SK-N-SH (cell line): ENCODE data around the gene SELENOV. TPM values are rescaled to one million over a fixed set of nuclear protein-coding genes. Genes with fewer than 3 reads are reported as not detected.

Experiments
- CTCF ChIA-PET: fragments of 300-600, 350-600 bp; formaldehyde crosslinking; extraction: SDS; loops from one replicate; lab custom pipeline; 2021; lab: Yijun Ruan, JAX
- POLR2A ChIA-PET: fragments of 350-600 bp; sonication (Branson Sonifier 250); formaldehyde crosslinking; extraction: SDS; loops from one replicate; lab custom pipeline; 2020; ENCODE audit warnings: antibody characterized with exemption, inconsistent platforms; lab: Yijun Ruan, JAX
- DNase-seq: peaks from one replicate; pipeline ENCODE4 v3.0.0; 2012
- H2AFZ ChIP-seq: fragments of 200-600 bp; sonication (generic); 2 replicates; pipeline ENCODE4 v1.8.1; 2016; ENCODE audit warnings: antibody characterized with exemption, mild to moderate bottlenecking, low read depth
- H3F3A ChIP-seq: fragments of 200-600 bp; sonication (generic); replicated peaks from 2 replicates; pipeline ENCODE3; 2016; ENCODE audit warnings: antibody characterized with exemption, mild to moderate bottlenecking; ENCODE audit not compliant: insufficient read depth
- H3K27ac ChIP-seq, 2 experiments: fragments of 200-500 bp in 1 of 2; fragments of 200-600 bp in 1 of 2; sonication (Bioruptor generic) in 1 of 2; sonication (generic), shearing (Covaris generic) in 1 of 2; 2 replicates each; pipeline versions ENCODE4 v1.5.1 to v1.6.1; 2014 to 2016; ENCODE audit warnings: low read depth in 2 of 2, inconsistent platforms in 1 of 2, low read length in 1 of 2, mild to moderate bottlenecking in 1 of 2, mixed read lengths in 1 of 2
- H3K27me3 ChIP-seq: fragments of 200-600 bp; sonication (generic), shearing (Covaris generic); 2 replicates; pipeline ENCODE4 v1.6.1; 2016; ENCODE audit warnings: mixed run types; ENCODE audit not compliant: insufficient read depth
- H3K36me3 ChIP-seq, 2 experiments: fragments of 200-500 bp in 1 of 2; fragments of 200-600 bp in 1 of 2; sonication (Bioruptor generic) in 1 of 2; sonication (generic) in 1 of 2; replicated peaks in 1 of 2; 2 replicates each; pipeline versions ENCODE3 to v1.5.1; 2014 to 2016; ENCODE audit warnings: low read length in 1 of 2, mild to moderate bottlenecking in 1 of 2; ENCODE audit not compliant: insufficient read depth in 2 of 2, control insufficient read depth in 1 of 2
- H3K4me1 ChIP-seq, 2 experiments: fragments of 200-500 bp in 1 of 2; fragments of 200-600 bp in 1 of 2; sonication (Bioruptor generic) in 1 of 2; sonication (generic), shearing (Covaris generic) in 1 of 2; 2 replicates each; pipeline versions ENCODE4 v1.5.1 to v1.6.1; 2014 to 2016; ENCODE audit warnings: low read depth in 1 of 2, low read length in 1 of 2, mixed run types in 1 of 2; ENCODE audit not compliant: insufficient read depth in 2 of 2, control insufficient read depth in 1 of 2
- H3K4me2 ChIP-seq: fragments of 200-600 bp; sonication (generic), shearing (Covaris generic); 2 replicates; pipeline ENCODE4 v1.6.1; 2017; ENCODE audit warnings: mixed run types
- H3K4me3 ChIP-seq, 2 experiments: fragments of 200-500 bp in 1 of 2; fragments of 200-600 bp in 1 of 2; sonication (Bioruptor generic) in 1 of 2; sonication (generic), shearing (Covaris generic) in 1 of 2; 2 replicates each; pipeline versions ENCODE4 v1.5.1 to v1.8.1; 2014 to 2016; ENCODE audit warnings: low read depth in 2 of 2, inconsistent platforms in 1 of 2, low read length in 1 of 2, mild to moderate bottlenecking in 1 of 2, mixed read lengths in 1 of 2, moderate library complexity in 1 of 2
- H3K79me2 ChIP-seq: fragments of 200-600 bp; sonication (generic); 2 replicates; pipeline ENCODE4 v1.8.1; 2017; ENCODE audit warnings: mild to moderate bottlenecking; ENCODE audit not compliant: insufficient read depth
- H3K9ac ChIP-seq: fragments of 200-600 bp; sonication (generic); 2 replicates; pipeline ENCODE4 v1.6.1; 2017; ENCODE audit warnings: mixed run types
- H3K9me2 ChIP-seq: fragments of 200-600 bp; sonication (generic); 2 replicates; pipeline ENCODE4 v1.6.1; 2017; ENCODE audit warnings: mixed run types
- H3K9me3 ChIP-seq: fragments of 200-600 bp; sonication (generic); 2 replicates; pipeline ENCODE4 v1.6.1; 2017; ENCODE audit warnings: mixed run types, mild to moderate bottlenecking, moderate library complexity
- H4K20me1 ChIP-seq: fragments of 200-600 bp; sonication (generic); 2 replicates; pipeline ENCODE4 v1.6.1; 2017; ENCODE audit warnings: mild to moderate bottlenecking, mixed run types; ENCODE audit not compliant: insufficient read depth
- CTCF ChIP-seq: fragments of 200-600 bp; sonication (generic); IDR thresholded peaks from 2 replicates; pipeline ENCODE4 v1.6.1; 2017; ENCODE audit warnings: antibody characterized with exemption, mild to moderate bottlenecking, moderate library complexity
- EP300 ChIP-seq, 2 experiments: IDR thresholded peaks; 2 replicates each; pipeline versions ENCODE4 v1.4.0 to v1.6.1; 2012; ENCODE audit warnings: borderline replicate concordance in 1 of 2, low read depth in 1 of 2, low read length in 1 of 2
- FOSL2 ChIP-seq: IDR thresholded peaks from 2 replicates; pipeline ENCODE4 v1.4.0; 2012; ENCODE audit warnings: low read depth, mild to moderate bottlenecking, moderate library complexity, borderline replicate concordance
- FOXJ3 ChIP-seq: sonication (generic); formaldehyde crosslinking; IDR thresholded peaks from 2 replicates; pipeline ENCODE4 v1.5.1; 2020; ENCODE audit warnings: mild to moderate bottlenecking, missing genetic modification reagents
- FOXM1 ChIP-seq: IDR thresholded peaks from 2 replicates; pipeline ENCODE4 v1.4.0; 2012; ENCODE audit warnings: low read depth, mild to moderate bottlenecking
- GATA2 ChIP-seq: sonication (generic); formaldehyde crosslinking; IDR thresholded peaks from 2 replicates; pipeline ENCODE4 v1.5.0; 2020; ENCODE audit warnings: mild to moderate bottlenecking, missing genetic modification reagents
- MXI1 ChIP-seq: IDR thresholded peaks from 2 replicates; pipeline ENCODE4 v1.6.1; 2012; ENCODE audit warnings: mild to moderate bottlenecking, low read depth, low read length, improper control_type of control experiment
- NFIC ChIP-seq: IDR thresholded peaks from 2 replicates; pipeline ENCODE4 v1.4.0; 2012; ENCODE audit warnings: borderline replicate concordance
- NRF1 ChIP-seq: IDR thresholded peaks from 2 replicates; pipeline ENCODE4 v1.6.1; 2012; ENCODE audit warnings: low read depth, mild to moderate bottlenecking, low read length
- POLR2AphosphoS5 ChIP-seq: IDR thresholded peaks from 2 replicates; pipeline ENCODE4 v1.6.1; 2012; ENCODE audit warnings: low read depth, low read length
- RAD21 ChIP-seq: IDR thresholded peaks from 2 replicates; pipeline ENCODE4 v1.6.1; 2012; ENCODE audit warnings: mild to moderate bottlenecking, low read length
- TAF1 ChIP-seq: IDR thresholded peaks from 2 replicates; pipeline ENCODE4 v1.6.1; 2012; ENCODE audit warnings: low read depth, mild to moderate bottlenecking, low read length, moderate library complexity, borderline replicate concordance
- TEAD4 ChIP-seq: IDR thresholded peaks from 2 replicates; pipeline ENCODE4 v1.4.0; 2012; ENCODE audit warnings: mild to moderate bottlenecking, borderline replicate concordance; ENCODE audit not compliant: insufficient read depth
- USF1 ChIP-seq: IDR thresholded peaks from 2 replicates; pipeline ENCODE4 v1.4.0; 2012; ENCODE audit warnings: low read depth, borderline replicate concordance
- USF2 ChIP-seq: fragments of 150-350 bp; IDR thresholded peaks from 2 replicates; pipeline ENCODE4 v1.6.1; 2017; ENCODE audit warnings: antibody characterized with exemption, low read length, low read depth, borderline replicate concordance
- ZBTB33 ChIP-seq: IDR thresholded peaks from 2 replicates; pipeline ENCODE4 v1.4.0; 2012; ENCODE audit warnings: low read depth, borderline replicate concordance
- WGBS: methylation state at CpG from one replicate; pipeline ENCODE4 v1.1.6; 2017; ENCODE audit warnings: low lambda C conversion rate; 5-methylcytosine and 5-hydroxymethylcytosine counted together
- polyA plus RNA-seq, 3 experiments: library from polyadenylated mRNA; depleted of rRNA; stranded (reverse); fragments of >200 nt; gene quantifications; 2 replicates each; pipeline ENCODE4 v1.2.3, GENCODE V29; 2012
- TF ChIP-seq, protein P1 (sequence below): IDR thresholded peaks from 2 replicates; pipeline ENCODE4 v1.6.1; 2012; ENCODE audit warnings: mild to moderate bottlenecking, low read depth, low read length, moderate library complexity
- TF ChIP-seq, protein P2 (sequence below): IDR thresholded peaks from 2 replicates; pipeline ENCODE4; 2012

Gene SELENOV
- polyA plus RNA-seq, 1 of the 3 experiments (the other 2 are of a cell fraction), result 0.08 TPM

- TF ChIP-seq, protein P1, sequence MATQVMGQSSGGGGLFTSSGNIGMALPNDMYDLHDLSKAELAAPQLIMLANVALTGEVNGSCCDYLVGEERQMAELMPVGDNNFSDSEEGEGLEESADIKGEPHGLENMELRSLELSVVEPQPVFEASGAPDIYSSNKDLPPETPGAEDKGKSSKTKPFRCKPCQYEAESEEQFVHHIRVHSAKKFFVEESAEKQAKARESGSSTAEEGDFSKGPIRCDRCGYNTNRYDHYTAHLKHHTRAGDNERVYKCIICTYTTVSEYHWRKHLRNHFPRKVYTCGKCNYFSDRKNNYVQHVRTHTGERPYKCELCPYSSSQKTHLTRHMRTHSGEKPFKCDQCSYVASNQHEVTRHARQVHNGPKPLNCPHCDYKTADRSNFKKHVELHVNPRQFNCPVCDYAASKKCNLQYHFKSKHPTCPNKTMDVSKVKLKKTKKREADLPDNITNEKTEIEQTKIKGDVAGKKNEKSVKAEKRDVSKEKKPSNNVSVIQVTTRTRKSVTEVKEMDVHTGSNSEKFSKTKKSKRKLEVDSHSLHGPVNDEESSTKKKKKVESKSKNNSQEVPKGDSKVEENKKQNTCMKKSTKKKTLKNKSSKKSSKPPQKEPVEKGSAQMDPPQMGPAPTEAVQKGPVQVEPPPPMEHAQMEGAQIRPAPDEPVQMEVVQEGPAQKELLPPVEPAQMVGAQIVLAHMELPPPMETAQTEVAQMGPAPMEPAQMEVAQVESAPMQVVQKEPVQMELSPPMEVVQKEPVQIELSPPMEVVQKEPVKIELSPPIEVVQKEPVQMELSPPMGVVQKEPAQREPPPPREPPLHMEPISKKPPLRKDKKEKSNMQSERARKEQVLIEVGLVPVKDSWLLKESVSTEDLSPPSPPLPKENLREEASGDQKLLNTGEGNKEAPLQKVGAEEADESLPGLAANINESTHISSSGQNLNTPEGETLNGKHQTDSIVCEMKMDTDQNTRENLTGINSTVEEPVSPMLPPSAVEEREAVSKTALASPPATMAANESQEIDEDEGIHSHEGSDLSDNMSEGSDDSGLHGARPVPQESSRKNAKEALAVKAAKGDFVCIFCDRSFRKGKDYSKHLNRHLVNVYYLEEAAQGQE, result no peak
- no peak for TF ChIP-seq CTCF
- no peak for TF ChIP-seq FOSL2
- TF ChIP-seq FOXJ3 (CRISPR knock-in tag), result no peak
Measured at GRCh38 chr19:39520541-39521484, 5.9 kb downstream of the SELENOV start (continued).

GRCh38 chr19:39524495-39524894 lies 9.6 kb downstream of the SELENOV start:
- H3K27ac ChIP-seq, result no peak overlapping the region
- ChIA-PET POLR2A (no interaction called here), CTCF (interaction anchor here (1.3 to 2.2 kb wide), 4 partner anchors 8 to 84 kb away, joined by 4 to 7 read pairs (median 6); partner anchors contain the start of gene EID2B)
- no peaks in the 10 kb centered on the region for H3K4me1 ChIP-seq
- TF ChIP-seq NFIC, result no peak
- TF ChIP-seq GATA2 (CRISPR knock-in tag), result no peak
- TF ChIP-seq ZBTB33, result no peak
- TF ChIP-seq EP300 (IDR thresholded peaks at IDR 0.05; ENCODE audit: borderline replicate concordance in 1 of 2, low read depth in 1 of 2, low read length in 1 of 2), result no peak
- TF ChIP-seq USF1, result no peak
- no peak for TF ChIP-seq FOXM1
- no peak for TF ChIP-seq POLR2AphosphoS5
- no peak for TF ChIP-seq TAF1
- TF ChIP-seq MXI1, result no peak
- TF ChIP-seq USF2, result no peak
- no peak for TF ChIP-seq NRF1
- TF ChIP-seq RAD21, result no peak
- TF ChIP-seq, protein P2, sequence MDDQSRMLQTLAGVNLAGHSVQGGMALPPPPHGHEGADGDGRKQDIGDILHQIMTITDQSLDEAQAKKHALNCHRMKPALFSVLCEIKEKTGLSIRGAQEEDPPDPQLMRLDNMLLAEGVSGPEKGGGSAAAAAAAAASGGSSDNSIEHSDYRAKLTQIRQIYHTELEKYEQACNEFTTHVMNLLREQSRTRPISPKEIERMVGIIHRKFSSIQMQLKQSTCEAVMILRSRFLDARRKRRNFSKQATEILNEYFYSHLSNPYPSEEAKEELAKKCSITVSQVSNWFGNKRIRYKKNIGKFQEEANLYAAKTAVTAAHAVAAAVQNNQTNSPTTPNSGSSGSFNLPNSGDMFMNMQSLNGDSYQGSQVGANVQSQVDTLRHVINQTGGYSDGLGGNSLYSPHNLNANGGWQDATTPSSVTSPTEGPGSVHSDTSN, result no peak
- no peak for TF ChIP-seq TEAD4
- H3K4me3 ChIP-seq, result no peak overlapping the region
- no peak overlapping the region for H3K9ac ChIP-seq
- no peak overlapping the region for H2AFZ ChIP-seq
- DNase-seq, result no peak
- no peaks in the 10 kb centered on the region for H3K9me2 ChIP-seq
- 92% methylated on average over 8 of the region's 8 CpGs for WGBS
- H3K4me2 ChIP-seq, result no peak overlapping the region
- peaks cover 0 to 2% of the 10 kb centered on the region in 2 experiments for H3K36me3 ChIP-seq
- H3K27me3 ChIP-seq, result no peaks in the 10 kb centered on the region
- H3F3A ChIP-seq, result peaks cover 5% of the 10 kb centered on the region
- H3K9me3 ChIP-seq, result no peaks in the 10 kb centered on the region
- H4K20me1 ChIP-seq, result no peaks in the 10 kb centered on the region
- H3K79me2 ChIP-seq, result peaks cover 16% of the 10 kb centered on the region
